ENCODE measurements around the gene SDCBP2.

- no peak for TF ChIP-seq EP300 (IDR thresholded peaks at IDR 0.05; ENCODE audit: borderline replicate concordance in 1 of 2, low read depth in 2 of 2, low read length in 2 of 2)
- no peak for TF ChIP-seq POLR2AphosphoS5 (IDR thresholded peaks at IDR 0.05; ENCODE audit: low read depth, low read length)
- TF ChIP-seq RBBP5 (IDR thresholded peaks at IDR 0.05; ENCODE audit: borderline replicate concordance, low read depth, low read length), result no peak
Observed at GRCh38 chr20:1341561-1342265, 12.8 kb upstream of the SDCBP2 start.

Data from H1 (cell line).